ENCODE results near the gene TCOF1.
A peak's percentile ranks its signal among the peaks of the same experiment; 100 is the strongest.
"Not testable (repeated sequence)": the region's sequence is repeated elsewhere in the genome, so short reads cannot be mapped to it uniquely, and the experiment has no call there.

TCOF1 gene

DNA sequence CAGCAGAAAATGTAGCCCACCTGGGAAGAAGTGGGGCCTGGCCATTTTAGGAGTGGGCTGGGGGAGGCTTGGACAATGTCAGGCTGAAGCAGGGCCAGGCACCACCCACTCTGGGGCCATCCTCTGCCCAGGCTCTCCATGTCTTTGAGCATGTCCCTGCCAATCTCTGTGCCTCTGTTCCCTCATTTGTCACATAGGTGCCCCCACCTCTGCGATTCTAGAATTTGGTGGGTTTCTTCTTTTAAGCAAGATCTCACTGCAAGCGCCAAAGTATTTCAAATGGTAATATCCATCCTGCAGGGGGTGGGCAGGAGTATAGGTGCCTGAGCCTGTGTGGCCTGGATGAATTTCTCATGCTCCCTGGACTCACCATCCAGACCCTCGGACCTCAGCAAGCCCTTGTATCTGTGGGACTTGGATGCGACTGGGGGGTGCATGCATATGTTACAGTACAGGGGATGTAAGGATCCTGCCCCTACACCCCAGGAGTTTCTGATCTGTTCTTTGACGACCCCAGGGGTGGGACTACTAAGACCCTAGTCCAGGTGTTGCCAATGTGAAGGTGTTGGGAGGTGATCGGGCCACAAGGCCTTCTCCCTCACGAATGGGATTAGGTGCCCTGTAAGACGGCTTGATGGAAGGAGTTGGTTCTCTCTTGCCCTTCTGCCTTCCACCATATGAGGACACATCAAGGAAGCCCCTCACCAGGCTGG is 50.9 kb downstream of the TCOF1 start:
- no peak for DNase-seq

DNA sequence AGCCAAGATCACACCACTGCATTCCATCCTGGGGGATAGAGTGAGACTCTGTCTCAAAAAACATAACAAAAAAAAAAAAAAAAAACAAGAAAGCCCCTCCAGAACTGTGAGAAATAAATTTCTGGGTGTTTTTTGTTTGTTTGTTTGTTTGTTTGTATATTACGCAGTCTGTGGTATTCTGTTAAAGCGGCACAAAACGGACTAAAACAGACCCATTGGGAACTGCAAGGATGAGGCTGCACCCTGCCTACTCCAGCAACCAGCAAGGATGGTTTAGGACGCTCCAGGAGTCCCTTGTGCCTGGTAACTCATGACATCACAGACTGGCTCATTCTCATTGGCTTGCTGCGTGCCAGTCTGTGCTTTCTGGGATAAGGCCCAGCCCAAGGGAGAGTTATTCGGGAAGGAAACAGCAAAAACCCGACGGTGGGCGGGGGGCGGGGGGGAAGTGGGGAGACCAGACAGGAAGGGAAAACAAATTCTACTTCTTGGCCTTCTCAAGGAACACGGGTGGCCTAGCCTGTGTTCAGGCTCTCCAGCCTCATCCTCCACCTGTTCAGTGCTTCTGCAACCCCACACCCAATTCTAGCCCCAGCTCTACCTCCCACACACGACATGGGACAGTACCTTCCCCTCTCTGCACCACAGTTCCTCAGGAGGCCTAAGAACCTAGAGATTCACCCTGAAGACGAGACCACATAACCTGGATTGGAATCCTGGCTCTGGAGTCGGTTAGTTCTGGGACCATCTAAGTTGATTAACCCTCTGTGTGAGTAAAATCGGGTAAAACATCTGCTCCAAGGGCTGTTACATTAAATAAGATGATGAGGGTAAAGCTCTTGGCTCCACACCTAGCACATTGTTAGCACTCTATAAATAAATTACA is 52.4 kb downstream of the TCOF1 start:
- DNase-seq, result peak; percentile 40

GRCh38 chr5:150410524-150411244 is 53.2 kb downstream of the TCOF1 start:
- peak; percentile 50 for DNase-seq

DNA sequence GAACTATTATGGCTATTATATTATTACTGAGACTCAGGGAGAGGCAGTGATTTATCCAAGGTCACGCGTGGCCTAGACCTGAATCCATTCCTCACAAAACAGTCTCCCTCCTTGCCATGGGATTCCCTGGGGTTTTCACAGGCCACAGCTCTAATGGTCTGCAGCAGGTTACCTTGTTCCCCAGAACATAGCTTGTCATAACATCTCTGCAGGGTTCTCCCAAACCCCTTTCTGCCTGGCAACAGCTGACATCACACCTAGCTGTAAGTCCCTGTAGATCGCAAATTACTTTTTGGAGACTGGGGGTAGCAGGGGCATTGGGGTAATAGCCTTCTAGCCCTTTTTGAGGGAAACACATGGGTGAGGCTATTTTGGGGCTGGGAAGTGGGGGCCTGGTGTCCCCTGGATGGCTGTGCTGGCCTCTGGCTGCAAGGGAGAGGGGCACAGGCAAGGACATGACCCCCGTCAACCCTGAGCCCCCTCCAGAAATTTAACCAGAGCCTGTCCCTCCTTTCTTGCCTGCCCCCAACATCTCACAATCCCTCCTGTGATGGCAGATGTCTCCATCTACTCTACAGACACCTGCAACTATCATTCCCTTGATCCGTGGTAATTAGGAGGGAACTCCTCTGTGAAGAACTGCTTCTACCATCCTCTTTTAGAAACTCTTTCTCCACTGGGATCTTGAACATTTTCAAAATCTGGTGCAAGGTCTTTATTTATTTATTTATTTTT is 53.9 kb downstream of the TCOF1 start:
- DNase-seq, result peak; percentile 70

DNA sequence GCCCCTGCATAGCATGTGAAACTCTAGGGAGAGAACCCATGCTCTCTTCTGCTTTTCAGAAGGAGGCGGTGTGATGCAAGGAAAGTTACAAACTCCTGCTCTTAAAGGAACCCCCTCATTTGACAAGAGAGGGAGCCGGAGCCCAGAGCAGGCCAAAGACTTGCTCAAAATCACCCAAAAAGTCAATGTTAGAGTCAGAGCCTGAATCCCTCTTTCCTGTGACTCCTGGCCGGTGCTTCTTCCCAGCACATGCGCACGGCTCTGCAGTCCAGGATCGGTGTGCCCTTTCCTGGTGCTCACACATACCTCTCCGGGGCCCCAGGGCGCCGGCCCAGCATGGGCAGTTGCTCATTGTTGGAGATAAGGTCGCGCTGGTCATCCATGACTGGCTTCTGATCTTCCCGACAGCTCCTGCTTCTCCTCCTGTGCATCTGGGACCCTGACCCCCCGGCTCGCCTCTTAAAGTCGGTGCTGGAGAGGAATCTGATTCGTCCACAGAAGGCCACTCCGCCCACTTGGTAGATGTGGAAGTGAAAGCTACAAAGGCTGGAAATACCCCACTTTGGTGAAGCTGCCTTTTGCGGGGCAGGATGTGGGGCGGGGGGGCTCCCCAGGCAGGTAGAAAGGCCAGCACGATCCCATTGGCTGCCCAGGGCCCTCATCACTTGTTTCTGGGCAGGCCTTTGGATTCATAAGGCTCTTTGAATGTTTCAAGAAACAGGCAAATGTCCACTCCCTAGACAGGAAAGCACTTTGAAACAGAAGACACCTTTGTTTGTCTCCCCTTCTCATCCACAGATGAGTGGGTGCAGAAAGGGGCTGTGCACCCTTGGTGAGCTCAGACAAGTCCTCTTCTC is 55.0 kb downstream of the TCOF1 start, which contains the start of gene CD74:
TSS of gene CD74 (minus strand) at position 592 of the 857 bp plus-strand sequence. CDS start at position 431, 161 bp downstream.
- peak; percentile 93 for DNase-seq

GRCh38 chr5:150413176-150413901 is 55.8 kb downstream of the TCOF1 start:
- no peak for DNase-seq

DNA sequence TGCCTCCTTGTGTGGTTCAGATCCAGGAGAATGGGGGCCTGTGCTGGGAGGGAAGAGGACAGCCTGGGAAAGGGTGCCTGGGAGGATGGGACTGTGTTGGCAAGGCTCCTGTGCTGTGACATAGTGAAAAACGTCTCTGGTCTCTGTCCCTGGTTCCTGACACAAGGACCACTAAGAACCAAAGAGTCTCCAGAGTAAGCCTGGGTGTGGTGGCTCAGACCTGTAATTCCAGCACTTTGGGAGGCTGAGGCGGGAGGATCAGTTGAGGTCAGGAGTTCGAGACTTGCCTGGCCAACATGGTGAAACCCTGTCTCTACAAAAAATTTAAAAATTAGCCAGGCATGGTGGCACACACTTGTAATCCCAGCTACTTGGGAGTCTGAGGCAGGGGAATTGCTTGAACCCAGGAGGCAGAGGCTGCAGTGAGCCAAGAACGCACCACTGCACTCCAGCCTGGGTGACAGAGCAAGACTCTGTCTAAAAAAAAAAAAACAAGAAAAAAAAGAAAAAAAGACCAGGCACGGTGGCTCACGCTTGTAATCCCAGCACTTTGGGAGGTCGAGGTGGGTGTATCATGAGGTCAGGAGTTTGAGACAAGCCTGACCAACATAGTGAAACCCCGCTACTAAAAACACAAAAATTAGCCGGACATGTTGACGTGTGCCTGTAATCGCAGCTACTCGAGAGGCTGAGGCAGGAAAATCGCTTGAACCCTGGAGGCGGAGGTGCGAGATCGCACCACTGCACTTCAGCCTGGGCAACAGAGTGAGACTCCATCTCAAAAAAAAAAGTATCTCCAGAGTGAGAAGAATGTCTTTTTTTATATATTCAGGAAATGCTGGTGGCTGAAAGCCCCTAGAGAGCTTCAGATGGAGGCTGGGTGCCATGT is 56.6 kb downstream of the TCOF1 start:
- not testable (repeated sequence) for DNase-seq

GRCh38 chr5:150419630-150420270 is 62.3 kb downstream of the TCOF1 start:
- no peak for DNase-seq

DNA sequence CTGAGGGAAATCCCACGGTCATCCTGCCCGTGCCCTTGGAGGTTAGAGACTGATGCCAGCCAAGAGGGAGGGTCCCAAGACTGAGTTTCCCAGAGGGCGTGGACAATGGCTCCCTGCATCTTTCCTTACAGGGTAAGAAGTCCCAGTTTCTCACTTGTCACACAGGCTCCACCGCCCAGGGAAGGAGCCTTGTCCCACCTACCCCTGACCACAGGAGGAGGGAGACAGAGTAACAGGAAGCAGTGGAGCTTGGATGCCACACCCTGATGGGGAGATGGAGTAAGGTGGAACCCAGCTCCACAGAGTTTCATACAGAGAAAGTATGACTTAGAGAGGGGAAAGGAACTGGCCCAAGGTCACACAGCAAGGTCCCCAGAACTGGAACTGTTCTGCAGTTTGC is 64.6 kb downstream of the TCOF1 start:
- no peak for DNase-seq

DNA sequence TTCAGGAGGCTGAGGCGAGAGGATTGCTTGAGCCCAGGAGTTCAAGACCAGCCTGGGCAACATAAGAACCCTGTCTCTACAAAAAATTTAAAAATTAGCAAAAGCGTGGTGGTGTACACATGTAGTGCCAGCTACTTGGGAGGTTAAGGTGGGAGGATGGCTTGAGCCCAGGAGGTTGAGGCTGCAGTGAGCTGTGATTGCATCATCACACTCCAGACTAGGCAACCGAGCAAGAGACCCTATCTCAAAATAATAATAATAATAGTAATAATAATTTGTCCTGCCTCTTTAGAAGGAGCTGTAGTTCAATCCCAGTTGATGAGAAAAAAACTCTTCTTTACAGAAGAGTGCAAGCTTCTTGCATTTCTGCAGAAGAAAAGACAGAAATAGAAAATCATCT is 65.3 kb downstream of the TCOF1 start:
- no peak for DNase-seq

- DNase-seq, result not testable (repeated sequence)
These were observed 68.7 kb downstream of the TCOF1 start for GRCh38 chr5:150426165-150426564.

DNA sequence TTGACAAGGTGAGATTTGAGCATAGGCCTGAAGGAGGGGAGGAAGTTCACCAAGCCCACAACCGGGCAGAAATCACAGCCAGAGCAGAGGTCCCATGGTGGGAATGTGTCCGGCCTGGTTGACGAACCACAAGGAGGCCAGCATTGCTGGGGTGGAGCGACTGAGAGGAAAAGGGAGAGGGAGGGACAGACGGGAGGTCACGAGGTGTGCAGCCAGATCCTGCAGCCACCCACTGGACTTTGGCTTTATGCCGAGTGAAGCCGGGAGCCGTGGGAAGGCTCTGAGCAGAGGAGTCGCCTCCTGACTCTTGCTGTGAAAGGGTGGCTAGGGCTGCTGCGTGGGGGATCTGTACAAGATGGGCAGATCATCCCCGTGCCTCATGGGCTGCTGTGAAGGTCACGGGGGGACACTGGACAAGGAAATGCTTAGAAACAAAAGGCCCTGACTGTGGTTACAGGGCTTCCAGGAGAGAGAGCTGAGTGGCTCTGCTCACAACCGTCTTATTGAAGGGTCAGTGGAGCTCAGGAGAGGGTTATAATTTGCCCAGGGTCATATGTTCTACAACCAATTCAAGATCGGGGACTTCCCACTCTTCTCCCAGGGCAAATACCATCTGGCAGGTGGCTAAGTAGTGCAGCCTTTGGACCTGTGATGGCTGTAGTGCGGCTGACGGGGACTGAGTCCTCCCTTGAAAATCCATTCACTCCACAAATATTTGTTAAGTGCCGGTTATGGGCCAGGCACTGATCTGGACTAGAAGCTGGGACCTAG is 70.8 kb downstream of the TCOF1 start:
- DNase-seq, result no peak

GRCh38 chr5:150428978-150429377 is 71.5 kb downstream of the TCOF1 start:
- DNase-seq, result no peak

DNA sequence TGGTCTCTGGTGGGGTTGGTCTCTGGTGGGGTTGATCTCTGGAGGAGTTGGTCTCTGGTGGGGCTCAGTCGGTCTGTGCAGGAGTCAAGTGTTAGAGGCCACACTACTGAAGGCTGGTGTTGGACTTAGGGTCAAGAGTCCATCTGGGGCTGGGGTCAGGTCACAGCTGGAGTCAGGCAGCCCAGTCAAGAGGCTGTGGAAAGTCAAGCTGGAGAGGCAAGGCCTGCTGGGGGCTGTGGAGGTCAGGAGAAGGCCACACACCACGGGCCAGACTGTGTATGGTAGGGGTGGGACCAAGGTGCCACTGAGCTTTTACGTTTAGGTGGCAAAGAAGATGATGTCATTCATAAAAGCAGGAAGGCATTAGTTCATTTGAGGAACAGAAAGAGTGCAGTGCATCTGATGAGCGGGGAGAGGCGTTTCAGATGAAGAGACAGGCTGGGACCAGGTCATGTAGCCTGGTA is 71.9 kb downstream of the TCOF1 start:
- no peak for DNase-seq

GRCh38 chr5:150431048-150431447 is 73.6 kb downstream of the TCOF1 start:
- no peak for DNase-seq

DNA sequence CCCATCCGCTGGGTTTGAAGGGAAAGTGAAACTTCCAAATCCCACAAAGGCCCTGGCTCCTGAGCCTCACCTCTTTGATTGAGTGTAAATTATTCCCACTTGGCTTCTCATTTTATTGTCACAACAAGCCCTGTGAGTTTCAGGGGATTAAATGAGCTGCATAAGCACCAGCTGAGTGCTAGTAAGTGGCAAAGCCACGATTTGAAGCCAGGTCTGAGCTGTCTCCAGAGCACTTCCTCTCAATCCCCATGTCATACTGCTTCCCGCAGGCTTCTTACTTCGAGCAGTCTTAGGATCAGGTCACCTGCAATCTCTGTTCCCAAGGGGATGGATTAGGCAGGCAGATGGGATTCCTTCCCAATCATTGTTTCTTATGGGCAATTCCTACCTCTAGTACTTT is 74.1 kb downstream of the TCOF1 start:
- no peak for DNase-seq

DNA sequence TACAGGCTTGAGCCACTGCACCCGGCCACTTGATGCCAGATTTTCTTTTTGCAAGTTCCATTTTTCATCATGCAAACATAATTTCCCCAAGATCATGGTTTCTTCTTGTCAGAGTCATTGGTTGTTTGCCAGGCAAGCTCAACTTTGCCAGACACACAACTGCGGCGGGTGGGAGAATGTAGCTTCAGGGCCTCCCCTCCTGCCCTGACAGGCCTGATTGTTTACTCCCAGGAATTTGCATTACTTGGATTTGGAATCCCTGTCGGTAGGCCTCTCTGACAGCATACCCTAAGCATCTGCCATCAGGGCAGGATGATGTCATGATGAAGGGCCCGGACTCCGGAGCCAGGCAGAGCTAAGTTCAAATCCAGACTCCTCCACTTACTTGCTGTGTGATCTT is 77.0 kb downstream of the TCOF1 start:
- no peak for DNase-seq

GRCh38 chr5:150436141-150436680 is 78.7 kb downstream of the TCOF1 start:
- peak; percentile 91 for DNase-seq
